Pancreas (tissue), 10 donors: ENCODE data around the gene TENM4. TPM values are rescaled to one million over a fixed set of nuclear protein-coding genes. Genes with fewer than 3 reads are reported as not detected.

ENCODE experiments used
- ATAC-seq, 4 donors: fragments of 200-7000 bp; cut with Tn5 transposase; one replicate each; pipeline versions ENCODE4 v1.8.0 to v1.9.1; 2020; ENCODE audit warnings: mild to moderate bottlenecking in 4 of 4, moderate library complexity in 4 of 4
- DNase-seq, 6 donors: peaks; one replicate each; pipeline ENCODE4 v3.0.0-alpha.2; 2020
- FAIRE-seq: peaks from 2 replicates; lab custom pipeline; 2012; peaks lifted over from hg19 to GRCh38; lab: Jason Lieb, UNC
- H3K27ac ChIP-seq, 4 donors: fragments of 200-600 bp; sonication (generic); 1 replicate in 3 of 4; 2 replicates in 1 of 4; pipeline versions ENCODE4 v1.5.0 to v1.8.0; 2020
- H3K27me3 ChIP-seq, 4 donors: fragments of 200-600 bp; one replicate each; pipeline ENCODE4 v1.8.0; 2021
- H3K36me3 ChIP-seq, 3 donors: fragments of 200-600 bp; sonication (generic) in 1 of 3; one replicate each; pipeline versions ENCODE4 v1.5.0 to v1.8.0; 2020 to 2021
- H3K4me1 ChIP-seq, 3 donors: fragments of 200-600 bp; one replicate each; pipeline ENCODE4 v1.8.0; 2021
- H3K4me3 ChIP-seq, 4 donors: fragments of 200-600 bp; sonication (generic) in 2 of 4; one replicate each; pipeline versions ENCODE4 v1.5.0 to v1.8.0; 2020 to 2021
- H3K9me3 ChIP-seq, 4 donors: fragments of 200-600 bp; one replicate each; pipeline ENCODE4 v1.8.0; 2021
- CTCF ChIP-seq, 4 donors: fragments of 200-600 bp; sonication (generic) in 3 of 4; IDR thresholded peaks; one replicate each; pipeline versions ENCODE4 v1.5.0 to v1.8.0; 2021; ENCODE audit warnings: antibody characterized with exemption in 4 of 4
- WGBS, 2 donors: extraction: QIAGEN DNeasy Blood & Tissue Kit; methylation state at CpG; one replicate each; pipeline ENCODE4 v1.1.7; 2013; 5-methylcytosine and 5-hydroxymethylcytosine counted together
- intact Hi-C, 3 donors: fragments of 100-400 bp; cut with DNase I; formaldehyde crosslinking; loops; one replicate each; pipeline versions ENCODE4 v1.11.1 to v1.14.2; 2022
- polyA plus RNA-seq, 2 donors: library from polyadenylated mRNA; stranded (reverse); fragments of 200-250 nt; gene quantifications; one replicate each; pipeline ENCODE4 v1.2.3, GENCODE V29; 2013
- total RNA-seq, 6 donors: library from RNA; stranded (reverse); fragmentation: NEBNext Ultra II Directional in 4 of 6; extraction: Animal tissue kit (Norgen Biotek cat#: 25700) in 4 of 6; gene quantifications; one replicate each; pipeline versions ENCODE4 v1.2.1 to v1.2.4, GENCODE V29; 2021 to 2023
- donor health status: healthy with polysubstance abuse.
- donor health status: DM: no; HTN: no; CAD: no; lungs with moderate emphysema.
- donor health status: DM: no; HTN: no; CAD: no.
- donor health status: control.
- donor health status: control.
- donor health status: Bipolar disorder and iron deficiency.
- donor health status: DM: yes; HTN: yes; CAD: no.
- donor health status: DM: no; HTN: no; CAD: no.
- donor health status: DM: no; HTN: no; CAD: no.
- donor health status: DM: yes; HTN: yes; CAD: no.

TENM4 gene
- total and polyA plus RNA-seq, 8 donors = 0.37 to 6.8 (median 1.3) TPM

DNA sequence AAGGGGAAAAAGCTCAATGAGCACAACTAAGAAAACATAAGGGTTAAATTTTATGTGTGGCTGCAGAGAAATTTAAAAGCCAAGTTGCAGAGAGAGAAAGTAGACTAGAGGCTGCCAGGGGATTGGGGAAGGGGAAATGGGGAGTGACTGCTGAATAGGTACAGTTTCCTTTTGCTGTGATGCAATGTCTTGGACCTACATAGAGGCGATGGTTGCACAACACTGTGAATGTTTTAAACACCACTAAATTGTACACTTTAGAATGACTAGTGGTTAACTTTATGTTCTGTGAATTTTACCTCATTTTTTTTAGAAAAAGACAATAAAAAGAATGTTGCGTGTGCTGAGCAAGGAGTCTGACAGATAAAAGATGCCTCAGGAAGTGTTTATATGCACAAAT lies 36.5 kb downstream of the TENM4 start:
- Histone ChIP-seq H3K9me3 (no peaks in the 10 kb centered on the region), H3K4me1 (no peaks in the 10 kb centered on the region), H3K4me3 (no peak overlapping the region), H3K27me3 (no peaks in the 10 kb centered on the region), H3K27ac (no peak overlapping the region), H3K36me3 (no peaks in the 10 kb centered on the region)
- TF ChIP-seq CTCF (IDR thresholded peaks at IDR 0.05) = no peak
- intact Hi-C loops = no loop called here
- no peak for DNase-seq
- no peak for FAIRE-seq
- WGBS, 2 donors = 62 to 68% methylated on average over 2 of the region's 2 CpGs
- ATAC-seq = no peak

GRCh38 chr11:79403839-79404238 lies 37.0 kb downstream of the TENM4 start:
- 64 to 76% methylated on average over 1 of the region's 1 CpG for WGBS, 2 donors
- ATAC-seq = no peak
- intact Hi-C loops = no loop called here

GRCh38 chr11:79402912-79403311 lies 37.9 kb downstream of the TENM4 start:
- DNase-seq = no peak
- 51 to 58% methylated on average over 3 of the region's 3 CpGs for WGBS, 2 donors
- no peak for FAIRE-seq
- Histone ChIP-seq H3K4me1 (no peaks in the 10 kb centered on the region), H3K36me3 (no peaks in the 10 kb centered on the region), H3K27me3 (no peaks in the 10 kb centered on the region), H3K4me3 (no peak overlapping the region), H3K27ac (no peak overlapping the region), H3K9me3 (no peaks in the 10 kb centered on the region)
- no peak for ATAC-seq
- no peak for TF ChIP-seq CTCF (IDR thresholded peaks at IDR 0.05)
- intact Hi-C loops = no loop called here

More at GRCh38 chr11:79403839-79404238, 37.0 kb downstream of the TENM4 start:
- DNase-seq = no peak
- Histone ChIP-seq H3K4me1 (no peaks in the 10 kb centered on the region), H3K27ac (no peak overlapping the region), H3K36me3 (no peaks in the 10 kb centered on the region), H3K27me3 (no peaks in the 10 kb centered on the region), H3K4me3 (no peak overlapping the region), H3K9me3 (no peaks in the 10 kb centered on the region)
- TF ChIP-seq CTCF (IDR thresholded peaks at IDR 0.05) = no peak
- FAIRE-seq = no peak

GRCh38 chr11:79400717-79401330 lies 40.0 kb downstream of the TENM4 start:
- Histone ChIP-seq H3K27me3 (no peaks in the 10 kb centered on the region), H3K4me3 (no peak overlapping the region), H3K27ac (no peak overlapping the region), H3K9me3 (no peaks in the 10 kb centered on the region), H3K36me3 (no peaks in the 10 kb centered on the region), H3K4me1 (no peaks in the 10 kb centered on the region)
- intact Hi-C loops = no loop called here
- DNase-seq (peak in 2 of 6 donors; percentile 19 to 28), FAIRE-seq (no peak), ATAC-seq (peak in 3 of 4 donors; percentile 49 to 73 (median 66))
- 54 to 57% methylated on average over 4 of the region's 4 CpGs for WGBS, 2 donors
- TF ChIP-seq CTCF (IDR thresholded peaks at IDR 0.05) = peak in 3 of 4 donors; percentile 37 to 51 (median 41)

DNA sequence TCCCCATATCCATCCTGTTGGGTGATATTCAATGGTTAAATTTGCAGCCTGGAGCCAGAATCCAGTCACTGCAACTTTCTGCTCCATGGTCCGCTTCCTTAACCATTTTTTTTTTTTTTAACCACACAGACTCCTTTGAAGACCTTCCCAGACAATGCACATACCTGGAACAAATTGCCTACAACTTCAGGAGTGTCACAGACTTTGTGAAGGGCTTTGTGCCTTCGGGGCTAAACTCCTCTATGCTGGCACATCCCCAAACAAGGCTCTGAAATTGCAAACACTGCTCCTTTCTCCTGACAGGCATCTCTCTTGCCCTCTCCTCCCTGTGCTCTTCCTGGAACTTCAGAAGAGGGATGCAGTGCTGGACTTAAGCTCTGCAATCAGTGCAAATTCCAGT lies 40.6 kb downstream of the TENM4 start:
- no peak for FAIRE-seq

More for the DNA sequence above, 40.6 kb downstream of the TENM4 start:
- H3K27ac ChIP-seq = no peak overlapping the region
- no peaks in the 10 kb centered on the region for H3K27me3 ChIP-seq
- H3K9me3 ChIP-seq = no peaks in the 10 kb centered on the region
- WGBS, 2 donors = 30 to 31% methylated on average over 2 of the region's 2 CpGs
- H3K36me3 ChIP-seq = no peaks in the 10 kb centered on the region
- no peak for ATAC-seq
- no peak for DNase-seq
- intact Hi-C loops = no loop called here
- H3K4me3 ChIP-seq = no peak overlapping the region
- no peak for TF ChIP-seq CTCF (IDR thresholded peaks at IDR 0.05)
- no peaks in the 10 kb centered on the region for H3K4me1 ChIP-seq
